ENCODE data around the gene TXNRD3. TPM values are rescaled to one million over a fixed set of nuclear protein-coding genes. Genes with fewer than 3 reads are reported as not detected.

The TXNRD3 gene
- total RNA-seq, 2 donors from 2014 or later: 3.6 to 7.5 TPM

DNA sequence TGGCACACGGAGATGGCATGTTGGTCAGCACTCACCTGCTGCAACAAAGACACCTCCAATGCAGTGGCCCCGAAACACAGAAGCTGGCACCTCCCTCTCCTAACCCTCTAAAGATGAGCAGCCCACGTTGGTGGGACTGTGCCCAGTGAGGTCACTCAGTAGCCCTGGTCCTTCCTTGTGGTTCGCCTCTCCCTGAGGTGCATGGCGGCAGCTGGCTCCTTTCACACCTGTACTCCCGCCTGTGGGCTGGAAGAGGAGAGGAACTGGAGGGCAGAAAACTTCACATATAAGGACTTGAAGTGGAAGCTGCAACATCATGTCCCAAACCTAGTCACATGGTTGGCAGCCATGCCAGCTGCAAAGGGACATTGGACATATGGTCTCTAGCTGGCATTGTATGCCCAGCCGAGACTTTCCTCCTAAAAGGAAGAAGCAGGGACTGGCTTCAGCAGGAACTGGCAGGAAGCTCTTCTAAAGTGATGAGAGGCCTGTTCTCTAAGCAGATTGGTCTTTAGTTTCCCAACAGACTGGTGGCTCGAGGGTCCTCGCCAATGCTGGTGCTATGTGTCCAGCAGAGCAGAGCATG is 85.4 kb downstream of the TXNRD3 start:
- no peak overlapping the region for H3K9ac ChIP-seq (ENCODE audit: low read depth in 2 of 2, low read length in 2 of 2)
- intact Hi-C loops (cut with DNase I): no loop called here
- H3K27me3 ChIP-seq: no peaks in the 10 kb centered on the region
- TF ChIP-seq CTCF (IDR thresholded peaks at IDR 0.05): no peak
- no peaks in the 10 kb centered on the region for H3K4me1 ChIP-seq
- no peak overlapping the region for H3K27ac ChIP-seq
- no peak for DNase-seq
- no peaks in the 10 kb centered on the region for H3K36me3 ChIP-seq
- H3K9me3 ChIP-seq: no peaks in the 10 kb centered on the region
- no peak overlapping the region for H3K4me3 ChIP-seq

DNA sequence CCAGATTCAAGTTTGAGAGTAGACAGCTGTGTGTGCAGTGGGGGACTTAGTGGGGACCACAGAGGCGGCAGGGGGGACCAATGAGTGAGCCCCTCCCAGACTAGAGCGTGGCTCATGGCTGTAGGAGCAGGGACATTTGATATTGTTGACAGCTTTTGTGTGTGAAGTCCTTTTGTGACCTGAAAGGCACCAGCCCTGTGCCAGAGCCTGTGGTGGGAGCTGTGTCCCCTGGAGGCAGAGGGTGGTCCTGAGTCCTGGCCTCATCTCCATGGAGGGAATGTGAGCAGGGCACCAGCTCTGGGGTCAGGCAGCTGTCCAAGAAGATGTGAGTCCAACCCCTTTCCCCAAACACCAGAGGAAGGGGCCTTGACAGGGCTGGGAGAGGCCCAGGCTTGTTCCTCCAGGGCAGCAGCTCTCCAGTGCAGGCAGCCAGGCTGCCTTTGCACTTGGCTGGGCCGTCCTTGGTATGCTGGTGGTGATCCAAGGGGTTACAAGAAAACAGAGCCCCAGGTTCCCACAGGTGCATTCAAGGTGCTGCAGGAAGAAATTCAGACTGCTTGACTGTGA is 86.1 kb downstream of the TXNRD3 start:
- no peak for TF ChIP-seq CTCF (IDR thresholded peaks at IDR 0.05)
- no peak overlapping the region for H3K27ac ChIP-seq

GRCh38 chr3:126567696-126568438 is 87.1 kb downstream of the TXNRD3 start:
- no peak overlapping the region for H3K4me3 ChIP-seq
- no peaks in the 10 kb centered on the region for H3K36me3 ChIP-seq
- no peaks in the 10 kb centered on the region for H3K4me1 ChIP-seq
- no peaks in the 10 kb centered on the region for H3K9me3 ChIP-seq
- intact Hi-C loops (cut with DNase I): no loop called here
- H3K27ac ChIP-seq: no peak overlapping the region
- no peaks in the 10 kb centered on the region for H3K27me3 ChIP-seq
- H3K9ac ChIP-seq (ENCODE audit: low read depth in 2 of 2, low read length in 2 of 2): no peak overlapping the region
- no peak for DNase-seq
- no peak for TF ChIP-seq CTCF (IDR thresholded peaks at IDR 0.05)

More for the DNA sequence above, 86.1 kb downstream of the TXNRD3 start:
- H3K9me3 ChIP-seq: no peaks in the 10 kb centered on the region
- no peaks in the 10 kb centered on the region for H3K27me3 ChIP-seq
- H3K4me1 ChIP-seq: no peaks in the 10 kb centered on the region
- H3K9ac ChIP-seq (ENCODE audit: low read depth in 2 of 2, low read length in 2 of 2): no peak overlapping the region
- intact Hi-C loops (cut with DNase I): no loop called here
- no peaks in the 10 kb centered on the region for H3K36me3 ChIP-seq
- DNase-seq: no peak
- no peak overlapping the region for H3K4me3 ChIP-seq

DNA sequence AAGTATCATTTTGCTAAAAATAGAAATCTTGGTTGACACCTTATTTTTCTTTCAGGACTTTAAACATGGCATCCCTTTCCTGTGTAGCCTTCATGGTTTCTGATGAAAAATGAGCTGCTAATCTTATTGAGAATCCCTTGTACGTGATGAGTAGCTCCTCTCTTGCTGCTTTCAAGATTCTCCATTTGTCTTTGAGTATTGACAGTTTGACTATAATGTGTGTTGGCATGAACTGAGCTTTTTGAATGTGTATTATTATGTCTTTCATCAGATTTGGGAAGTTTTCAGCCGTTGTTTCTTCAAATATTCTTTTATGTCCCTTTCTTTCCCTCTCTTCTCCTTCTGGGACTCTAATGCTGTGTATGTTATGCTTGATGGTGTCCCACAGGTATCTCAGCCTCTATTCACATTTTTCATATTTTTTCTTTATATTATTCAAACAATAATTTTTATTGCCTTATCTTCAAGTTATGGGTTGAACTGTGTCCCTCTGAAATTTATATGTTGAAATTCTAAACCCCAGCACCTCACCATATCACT is 92.1 kb downstream of the TXNRD3 start:
- Histone ChIP-seq H3K9me3 (no peaks in the 10 kb centered on the region), H3K4me3 (no peak overlapping the region)
- DNase-seq: no peak

More for the DNA sequence above, 92.1 kb downstream of the TXNRD3 start:
- intact Hi-C loops (cut with DNase I): no loop called here
- TF ChIP-seq CTCF (IDR thresholded peaks at IDR 0.05): no peak
- no peaks in the 10 kb centered on the region for H3K36me3 ChIP-seq
- H3K27ac ChIP-seq: no peak overlapping the region
- no peaks in the 10 kb centered on the region for H3K27me3 ChIP-seq
- no peaks in the 10 kb centered on the region for H3K4me1 ChIP-seq
- H3K9ac ChIP-seq (ENCODE audit: low read depth in 2 of 2, low read length in 2 of 2): no peak overlapping the region

Measured in colonic mucosa (tissue), 4 donors.